Type B pancreatic cell (in vitro differentiated cells): ENCODE results near the gene SH3BP5. TPM values are rescaled to one million over a fixed set of nuclear protein-coding genes. Genes with fewer than 3 reads are reported as not detected.

Experiments
- DNase-seq: peaks from one replicate; pipeline ENCODE4 v3.0.0; 2021; ENCODE audit warnings: mixed read lengths; ENCODE audit not compliant: unreplicated experiment; ENCODE audit errors: extremely low spot score
- H3K27ac Mint-ChIP-seq: 2 replicates; pipeline ENCODE4 v1.8.0; 2021; ENCODE audit warnings: mild to moderate bottlenecking, mixed read lengths
- H3K27me3 Mint-ChIP-seq: 2 replicates; pipeline ENCODE4 v1.8.0; 2021; ENCODE audit warnings: mixed read lengths
- H3K36me3 Mint-ChIP-seq: 2 replicates; pipeline ENCODE4 v1.8.0; 2021; ENCODE audit warnings: mixed read lengths
- H3K4me1 Mint-ChIP-seq: one replicate; pipeline ENCODE4 v1.8.0; 2021; ENCODE audit warnings: mixed read lengths; ENCODE audit not compliant: unreplicated experiment
- H3K4me3 Mint-ChIP-seq: 2 replicates; pipeline ENCODE4 v1.8.0; 2021; ENCODE audit warnings: mild to moderate bottlenecking, mixed read lengths
- H3K9me3 Mint-ChIP-seq: 2 replicates; pipeline ENCODE4 v1.8.0; 2021; ENCODE audit warnings: mixed read lengths
- CTCF ChIP-seq: fragments of 200-600 bp; sonication (generic); conservative IDR thresholded peaks from 2 replicates; pipeline ENCODE4 v1.5.0; 2021; ENCODE audit warnings: antibody characterized with exemption, mild to moderate bottlenecking
- total RNA-seq: library from RNA; stranded (reverse); gene quantifications from 2 replicates; pipeline ENCODE4 v1.2.1, GENCODE V29; 2021; ENCODE audit warnings: low replicate concordance

Gene SH3BP5
- total RNA-seq, 1 donor from 2014 or later, result 33.4 TPM

DNA sequence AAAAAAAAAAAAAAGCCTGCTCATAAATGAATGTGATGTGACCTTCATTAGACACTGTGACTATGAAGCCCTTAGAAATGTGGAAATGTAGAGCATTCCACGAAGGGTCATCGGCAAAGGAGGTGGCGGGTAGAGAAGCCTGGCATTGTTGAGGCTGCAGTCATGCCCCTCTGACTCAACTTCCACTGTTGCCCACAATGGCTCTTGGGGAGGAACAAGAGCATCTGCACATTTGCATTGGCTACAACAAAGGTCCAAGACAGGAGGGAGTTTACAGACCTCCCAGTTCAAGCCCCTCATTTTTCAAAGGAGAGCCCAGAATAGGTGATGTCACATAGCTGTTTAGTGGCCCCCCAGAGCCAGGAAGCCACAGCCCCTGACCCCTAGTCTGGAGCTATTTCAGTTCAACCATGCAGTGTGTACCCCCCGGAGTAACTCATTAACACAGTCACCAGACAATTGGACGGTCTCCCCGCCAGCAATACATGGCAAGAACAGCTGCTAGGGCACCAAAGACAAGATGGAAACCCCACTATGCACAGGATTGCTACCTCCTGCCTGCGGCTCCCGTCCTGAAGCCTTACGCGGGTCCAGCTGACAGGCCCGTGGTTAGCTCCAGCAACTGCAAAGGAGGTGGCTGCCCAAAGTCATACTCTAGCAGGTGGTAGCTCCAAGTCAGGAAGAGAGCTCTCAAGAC is 56.2 kb downstream of the SH3BP5 start:
- no peaks in the 10 kb centered on the region for H3K27me3 Mint-ChIP-seq
- peaks cover 7% of the 10 kb centered on the region for H3K36me3 Mint-ChIP-seq

DNA sequence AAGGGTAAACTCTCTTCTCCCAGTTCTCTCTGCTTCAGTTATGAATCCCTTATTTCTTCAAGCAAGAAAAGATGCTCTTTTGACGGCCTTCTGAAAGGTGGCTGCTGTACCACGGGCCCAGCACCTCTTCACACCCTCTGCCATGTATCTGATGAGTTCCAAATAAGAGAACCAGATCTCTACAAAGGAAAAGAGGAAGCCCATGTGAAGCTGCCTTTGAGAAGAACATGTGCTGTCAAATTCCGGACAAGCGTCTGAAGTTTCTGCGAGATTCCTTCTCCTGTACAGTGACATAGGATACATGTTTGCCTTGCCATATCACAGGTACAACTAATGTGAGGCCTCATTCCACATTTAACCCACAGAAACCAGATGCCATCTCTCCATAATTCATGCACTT is 59.2 kb downstream of the SH3BP5 start:
- Mint-ChIP-seq H3K36me3 (peaks cover 3% of the 10 kb centered on the region), H3K27ac (no peak overlapping the region)

More for the DNA sequence above, 56.2 kb downstream of the SH3BP5 start:
- TF ChIP-seq CTCF, result no peak
- Mint-ChIP-seq H3K4me3 (no peak overlapping the region), H3K9me3 (no peaks in the 10 kb centered on the region), H3K27ac (no peak overlapping the region), H3K4me1 (peaks cover 10% of the 10 kb centered on the region)
- DNase-seq, result no peak

GRCh38 chr3:15272426-15273196 is 59.8 kb downstream of the SH3BP5 start:
- TF ChIP-seq CTCF, result no peak
- Mint-ChIP-seq H3K27ac (no peak overlapping the region), H3K36me3 (peaks cover 3% of the 10 kb centered on the region), H3K4me1 (no peaks in the 10 kb centered on the region), H3K4me3 (no peak overlapping the region), H3K27me3 (no peaks in the 10 kb centered on the region), H3K9me3 (no peaks in the 10 kb centered on the region)
- DNase-seq, result no peak

More for the DNA sequence above, 59.2 kb downstream of the SH3BP5 start:
- no peak overlapping the region for H3K4me3 Mint-ChIP-seq
- H3K4me1 Mint-ChIP-seq, result no peaks in the 10 kb centered on the region
- no peak for DNase-seq
- no peak for TF ChIP-seq CTCF
- no peaks in the 10 kb centered on the region for H3K9me3 Mint-ChIP-seq
- H3K27me3 Mint-ChIP-seq, result no peaks in the 10 kb centered on the region

DNA sequence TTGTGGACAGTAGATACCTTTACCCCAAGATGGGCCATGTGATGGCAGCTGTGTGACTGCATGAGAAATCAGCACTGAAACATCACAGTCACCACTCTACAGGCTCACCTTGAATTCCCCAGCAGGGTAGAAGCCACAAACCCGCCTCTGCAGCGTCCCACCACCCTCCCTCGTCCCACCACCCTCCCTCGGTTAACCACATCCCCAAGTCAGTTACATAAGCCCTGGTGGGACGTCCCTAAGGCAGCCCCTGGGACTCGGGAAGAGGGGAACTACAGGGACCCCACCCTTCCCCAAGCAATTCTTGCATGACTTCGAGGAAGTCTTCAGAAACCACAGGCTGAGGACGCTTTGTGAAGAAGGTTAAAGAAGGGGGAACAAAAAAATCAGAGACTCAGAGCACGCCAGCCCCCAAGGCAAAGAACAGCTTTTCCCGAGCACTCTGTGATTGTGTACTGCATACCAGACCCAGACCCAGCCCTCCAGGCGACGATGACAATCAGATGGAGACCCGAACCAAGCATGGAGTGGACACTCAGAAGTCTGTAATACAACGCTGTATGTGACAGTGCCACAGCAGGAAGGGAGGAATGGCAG is 60.5 kb downstream of the SH3BP5 start:
- DNase-seq, result no peak
- Mint-ChIP-seq H3K27ac (no peak overlapping the region), H3K9me3 (no peaks in the 10 kb centered on the region), H3K27me3 (no peaks in the 10 kb centered on the region), H3K36me3 (peaks cover 3% of the 10 kb centered on the region), H3K4me3 (no peak overlapping the region), H3K4me1 (no peaks in the 10 kb centered on the region)
- no peak for TF ChIP-seq CTCF

DNA sequence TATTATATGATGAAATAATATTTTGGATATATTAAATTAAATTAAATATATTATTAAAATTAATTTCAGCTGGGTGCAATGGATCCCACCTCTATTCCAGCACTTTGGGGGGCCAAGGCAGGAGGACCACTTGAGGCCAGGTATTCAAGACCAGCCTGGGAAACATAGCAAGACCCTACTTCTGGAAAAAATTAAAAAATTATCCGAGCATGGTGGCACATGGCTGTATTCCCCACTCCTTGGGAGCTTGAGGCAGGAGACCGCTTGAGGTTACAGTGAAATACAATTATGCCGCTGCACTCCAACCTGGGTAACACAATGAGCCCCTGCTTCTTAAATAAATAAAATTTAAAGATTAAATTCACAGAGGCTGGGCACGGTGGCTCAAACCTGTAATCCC is 61.4 kb downstream of the SH3BP5 start:
- no peak for TF ChIP-seq CTCF
- DNase-seq, result no peak
- no peak overlapping the region for H3K4me3 Mint-ChIP-seq
- H3K27ac Mint-ChIP-seq, result no peak overlapping the region
- H3K27me3 Mint-ChIP-seq, result no peaks in the 10 kb centered on the region
- H3K4me1 Mint-ChIP-seq, result no peaks in the 10 kb centered on the region
- H3K9me3 Mint-ChIP-seq, result no peaks in the 10 kb centered on the region
- peaks cover 3% of the 10 kb centered on the region for H3K36me3 Mint-ChIP-seq
